GM10266 (cell line): ENCODE results near the gene FAM131A.

Source experiments
- DNase-seq: peaks from one replicate; pipeline ENCODE4 v3.0.0; 2012; ENCODE audit errors: extremely low spot score
- CTCF ChIP-seq: IDR thresholded peaks from 2 replicates; pipeline ENCODE4 v1.5.1; 2012; ENCODE audit warnings: mild to moderate bottlenecking, low read depth; ENCODE audit not compliant: control insufficient read depth, insufficient read depth; ENCODE audit errors: missing control alignments

The FAM131A gene

DNA sequence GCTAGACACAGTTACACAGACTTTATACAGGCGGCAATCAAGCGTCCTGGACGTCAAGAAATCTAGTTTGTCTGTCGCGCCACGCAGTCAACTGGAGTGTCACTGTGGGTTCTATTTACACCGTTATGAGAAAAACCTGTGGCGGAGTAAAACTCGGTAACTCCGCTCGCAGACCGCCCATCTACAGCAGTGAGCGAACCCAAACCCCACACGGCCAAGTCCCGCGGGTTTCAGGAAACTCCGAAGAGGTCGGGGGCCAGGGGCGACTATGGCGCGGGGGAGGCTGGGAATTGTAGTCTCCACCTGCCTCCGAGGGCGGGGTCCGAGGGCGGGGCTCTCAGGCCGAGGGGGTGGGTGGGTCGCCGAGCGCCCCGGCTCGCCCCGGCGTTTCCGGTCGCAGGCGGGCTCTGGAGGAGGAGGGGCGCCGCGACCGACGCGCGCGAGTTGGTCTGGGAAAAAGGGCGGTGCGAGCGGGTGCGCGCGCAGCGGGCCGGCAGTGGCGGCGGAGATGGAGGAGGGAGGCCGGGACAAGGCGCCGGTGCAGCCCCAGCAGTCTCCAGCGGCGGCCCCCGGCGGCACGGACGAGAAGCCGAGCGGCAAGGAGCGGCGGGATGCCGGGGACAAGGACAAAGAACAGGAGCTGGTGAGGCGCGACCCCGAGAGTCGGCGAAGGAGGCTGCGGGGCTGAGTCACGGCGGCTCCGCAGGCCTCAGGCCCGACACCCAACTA is 38.5 kb upstream of the FAM131A start, which contains the start of gene PSMD2:
Gene PSMD2, plus strand, starts transcription at position 483 of the 729 bp plus-strand sequence. Its CDS starts 26 bp downstream, at position 509.
- no peak for TF ChIP-seq CTCF
- peak; percentile 100 for DNase-seq

DNA sequence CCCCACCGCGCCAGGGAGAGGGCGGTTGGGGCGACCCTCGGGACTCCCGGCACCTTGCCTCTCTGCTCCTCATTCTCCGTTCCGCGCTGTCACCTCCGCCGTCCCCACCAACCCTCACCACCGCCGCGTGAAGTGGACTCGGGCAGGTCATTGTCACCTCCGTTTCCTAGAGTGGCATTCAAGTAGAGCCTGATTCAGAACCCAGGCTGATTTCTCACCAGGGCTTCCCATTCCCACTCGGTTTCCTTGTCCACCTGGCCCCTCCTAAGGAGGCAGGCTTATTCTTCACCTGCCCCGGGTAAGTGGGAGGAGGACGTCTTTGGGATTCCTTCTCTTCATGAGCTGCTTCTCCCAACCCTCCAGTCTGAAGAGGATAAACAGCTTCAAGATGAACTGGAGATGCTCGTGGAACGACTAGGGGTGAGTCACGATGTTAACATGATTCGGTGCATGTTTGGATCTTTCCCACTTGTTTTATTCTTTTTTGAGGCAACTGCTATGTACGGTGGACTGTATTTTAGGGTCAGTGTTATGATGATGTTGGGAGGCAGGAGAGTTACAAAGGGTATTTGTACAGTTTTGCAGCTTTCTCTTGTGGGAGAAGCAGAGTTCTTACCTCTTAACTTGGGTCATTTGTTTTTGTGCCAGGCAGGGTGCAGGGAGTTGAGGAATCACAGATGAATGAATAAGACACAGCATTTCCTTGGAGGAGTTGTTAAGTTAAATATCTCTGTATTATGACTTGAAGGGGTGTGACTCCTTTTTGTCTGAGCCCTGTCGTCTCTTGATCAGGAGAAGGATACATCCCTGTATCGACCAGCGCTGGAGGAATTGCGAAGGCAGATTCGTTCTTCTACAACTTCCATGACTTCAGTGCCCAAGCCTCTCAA is 37.7 kb upstream of the FAM131A start:
- no peak for DNase-seq
- no peak for TF ChIP-seq CTCF

GRCh38 chr3:184300378-184300720 is 37.1 kb upstream of the FAM131A start:
- no peak for DNase-seq
- no peak for TF ChIP-seq CTCF

- TF ChIP-seq CTCF = peak; percentile 30
- DNase-seq = no peak
Measured at GRCh38 chr3:184305577-184305976, 31.8 kb upstream of the FAM131A start.

DNA sequence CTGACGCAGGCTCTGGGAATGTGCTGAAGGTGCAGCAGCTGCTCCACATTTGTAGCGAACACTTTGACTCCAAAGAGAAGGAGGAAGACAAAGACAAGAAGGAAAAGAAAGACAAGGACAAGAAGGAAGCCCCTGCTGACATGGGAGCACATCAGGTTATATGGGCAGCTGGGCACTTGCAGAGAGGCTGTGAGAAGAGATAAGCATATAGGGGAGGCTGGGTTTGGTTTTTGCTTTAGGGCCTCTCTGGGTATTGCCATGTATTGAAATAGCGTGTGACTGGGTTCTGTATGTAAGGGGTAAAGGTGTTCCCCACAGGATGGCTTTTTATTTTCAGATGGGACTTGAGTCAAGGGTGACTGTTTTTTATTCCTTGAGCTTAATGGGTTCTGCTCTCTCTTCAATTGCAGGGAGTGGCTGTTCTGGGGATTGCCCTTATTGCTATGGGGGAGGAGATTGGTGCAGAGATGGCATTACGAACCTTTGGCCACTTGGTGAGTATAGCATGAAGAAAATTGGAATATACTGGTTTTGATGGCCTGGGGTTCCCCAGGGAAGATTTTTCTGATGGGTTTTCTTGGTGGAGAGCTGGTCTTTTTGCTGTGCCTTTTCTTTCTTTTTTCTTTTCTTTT is 30.9 kb upstream of the FAM131A start:
- no peak for TF ChIP-seq CTCF
- no peak for DNase-seq

- TF ChIP-seq CTCF = no peak
- no peak for DNase-seq
Measured at GRCh38 chr3:184307915-184308314, 29.5 kb upstream of the FAM131A start.
